A673 (cell line): Measurements from ENCODE around the gene ANKS6. TPM values are rescaled to one million over a fixed set of nuclear protein-coding genes. Genes with fewer than 3 reads are reported as not detected.
A peak's percentile ranks its signal among the peaks of the same experiment; 100 is the strongest.

Experiments used
- BruUV-seq: library from RNA; stranded (reverse); fragments of 400-500 nt; replicated peaks from 2 replicates; lab custom pipeline; 2021; lab: Mats Ljungman, UMichigan
- CTCF ChIA-PET: fragments of 300-600 bp; sonication (Branson Sonifier 250); formaldehyde crosslinking; loops from one replicate; lab custom pipeline; 2022; ENCODE audit warnings: antibody characterized with exemption; lab: Charles Lee
- POLR2A ChIA-PET: fragments of 300-600 bp; sonication (Branson Sonifier 250); formaldehyde crosslinking; loops from one replicate; lab custom pipeline; 2022; ENCODE audit warnings: antibody characterized with exemption; ENCODE audit not compliant: low non-redundant PET; lab: Charles Lee
- DNase-seq: peaks from one replicate; pipeline ENCODE4 v3.0.0-alpha.2; 2015; ENCODE audit warnings: low spot score
- H3K27ac ChIP-seq: fragments of 200-600 bp; sonication (generic); 2 replicates; pipeline ENCODE4 v1.5.1; 2016; ENCODE audit warnings: mixed run types, low read depth, mild to moderate bottlenecking, mixed read lengths, antibody characterized with exemption, low read length; ENCODE audit not compliant: poor library complexity, severe bottlenecking
- H3K27me3 ChIP-seq: fragments of 200-600 bp; sonication (generic); replicated peaks from 2 replicates; pipeline ENCODE4 v1.6.1; 2017; ENCODE audit warnings: mixed run types, low read depth, mild to moderate bottlenecking, mixed read lengths, antibody characterized with exemption, low read length; ENCODE audit not compliant: insufficient read depth, poor library complexity
- H3K36me3 ChIP-seq: fragments of 200-600 bp; sonication (generic); 2 replicates; pipeline ENCODE4 v1.6.1; 2016; ENCODE audit warnings: mixed run types, mild to moderate bottlenecking, mixed read lengths, antibody characterized with exemption, low read length; ENCODE audit not compliant: insufficient read depth, poor library complexity, severe bottlenecking
- H3K4me1 ChIP-seq: fragments of 200-600 bp; sonication (generic); 2 replicates; pipeline ENCODE4 v1.6.1; 2017; ENCODE audit warnings: mixed run types, mild to moderate bottlenecking, mixed read lengths, antibody characterized with exemption, low read length; ENCODE audit not compliant: insufficient read depth, poor library complexity, severe bottlenecking
- H3K4me3 ChIP-seq: fragments of 200-600 bp; sonication (generic); 2 replicates; pipeline ENCODE4 v1.5.1; 2016; ENCODE audit warnings: low read depth, mixed run types, mild to moderate bottlenecking, mixed read lengths, low read length; ENCODE audit not compliant: poor library complexity, severe bottlenecking
- H3K9me3 ChIP-seq: fragments of 200-600 bp; sonication (generic); 2 replicates; pipeline ENCODE4 v1.6.1; 2016; ENCODE audit warnings: mixed run types, low read depth, mild to moderate bottlenecking, mixed read lengths, antibody characterized with exemption, low read length; ENCODE audit not compliant: poor library complexity, severe bottlenecking
- EZH2 ChIP-seq: fragments of 200-600 bp; sonication (generic); IDR thresholded peaks from 2 replicates; pipeline ENCODE4 v1.6.1; 2017; ENCODE audit warnings: borderline replicate concordance, low read depth, mild to moderate bottlenecking, mixed read lengths, antibody characterized with exemption, low read length; ENCODE audit not compliant: poor library complexity, severe bottlenecking
- intact Hi-C: fragments of 100-400 bp; cut with micrococcal nuclease; formaldehyde crosslinking; loops from one replicate; pipeline ENCODE4 v1.10.0; 2022; ENCODE audit not compliant: unreplicated experiment
- total RNA-seq: library from RNA; stranded (reverse); gene quantifications from 2 replicates; pipeline ENCODE4 v1.2.3, GENCODE V29; 2021
- TF ChIP-seq, protein P1 (sequence below): fragments of 300-800, 200-600 bp; sonication (generic); conservative IDR thresholded peaks from 2 replicates; pipeline ENCODE4 v1.5.1; 2017; ENCODE audit warnings: low read depth, mild to moderate bottlenecking, antibody characterized with exemption, low read length, moderate library complexity, mixed read lengths

ANKS6 gene
- total RNA-seq, 1 experiment from 2014 or later, result 14.4 TPM

DNA sequence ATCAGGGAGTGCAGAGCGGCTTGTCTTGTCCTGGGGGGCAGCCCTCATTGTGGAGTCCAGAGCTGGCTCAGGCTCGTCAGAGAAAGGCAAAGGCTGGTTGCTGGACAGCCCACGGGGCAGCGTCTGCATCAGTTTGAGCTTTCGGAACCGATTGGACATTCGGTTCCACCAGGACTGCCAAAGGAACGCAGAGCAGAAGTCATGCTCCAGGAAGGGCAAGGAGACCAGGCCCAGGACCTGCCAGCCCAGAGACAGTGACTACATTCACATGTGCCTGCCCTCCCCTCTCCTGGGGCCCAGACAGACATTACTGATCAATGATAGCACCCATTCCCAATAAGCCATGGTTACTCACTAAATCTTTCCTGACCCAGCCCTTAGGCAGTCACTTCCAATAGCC lies 18.1 kb downstream of the ANKS6 start:
- Histone ChIP-seq H3K27ac (no peak overlapping the region), H3K9me3 (no peaks in the 10 kb centered on the region), H3K36me3 (no peaks in the 10 kb centered on the region), H3K4me1 (no peaks in the 10 kb centered on the region), H3K27me3 (no peaks in the 10 kb centered on the region), H3K4me3 (no peak overlapping the region)
- no peak for DNase-seq
- ChIA-PET POLR2A (no interaction called here), CTCF (no interaction called here)
- TF ChIP-seq, protein P1, sequence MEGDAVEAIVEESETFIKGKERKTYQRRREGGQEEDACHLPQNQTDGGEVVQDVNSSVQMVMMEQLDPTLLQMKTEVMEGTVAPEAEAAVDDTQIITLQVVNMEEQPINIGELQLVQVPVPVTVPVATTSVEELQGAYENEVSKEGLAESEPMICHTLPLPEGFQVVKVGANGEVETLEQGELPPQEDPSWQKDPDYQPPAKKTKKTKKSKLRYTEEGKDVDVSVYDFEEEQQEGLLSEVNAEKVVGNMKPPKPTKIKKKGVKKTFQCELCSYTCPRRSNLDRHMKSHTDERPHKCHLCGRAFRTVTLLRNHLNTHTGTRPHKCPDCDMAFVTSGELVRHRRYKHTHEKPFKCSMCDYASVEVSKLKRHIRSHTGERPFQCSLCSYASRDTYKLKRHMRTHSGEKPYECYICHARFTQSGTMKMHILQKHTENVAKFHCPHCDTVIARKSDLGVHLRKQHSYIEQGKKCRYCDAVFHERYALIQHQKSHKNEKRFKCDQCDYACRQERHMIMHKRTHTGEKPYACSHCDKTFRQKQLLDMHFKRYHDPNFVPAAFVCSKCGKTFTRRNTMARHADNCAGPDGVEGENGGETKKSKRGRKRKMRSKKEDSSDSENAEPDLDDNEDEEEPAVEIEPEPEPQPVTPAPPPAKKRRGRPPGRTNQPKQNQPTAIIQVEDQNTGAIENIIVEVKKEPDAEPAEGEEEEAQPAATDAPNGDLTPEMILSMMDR, result no peak
- TF ChIP-seq EZH2, result no peak
- intact Hi-C loops, result loop anchor here (5.0 to 10.0 kb wide), 2 partner anchors 246 to 703 kb away; no protein-coding TSS in a partner anchor
- BruUV-seq, result no TSS peak

DNA sequence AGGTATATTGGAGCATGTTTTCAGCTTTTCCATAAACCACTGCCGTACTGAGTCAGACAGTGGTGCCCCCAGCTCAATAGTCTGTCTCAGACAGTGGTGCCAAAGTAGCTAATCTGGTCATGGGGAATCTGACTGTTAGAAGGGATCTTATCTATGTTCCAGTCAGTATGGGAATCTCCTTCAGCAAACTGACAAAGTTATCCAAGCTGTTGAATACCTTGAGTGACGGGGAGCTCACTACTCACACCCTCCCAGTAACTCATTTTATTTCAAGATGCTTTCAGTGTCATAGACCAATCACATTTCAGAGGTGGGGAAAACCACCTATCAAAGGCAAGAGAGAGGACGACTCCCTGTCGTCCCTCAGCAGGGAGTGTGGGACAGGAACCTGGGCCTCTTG lies 18.7 kb downstream of the ANKS6 start:
- CTCF ChIA-PET, result no interaction called here
- no TSS peak for BruUV-seq

DNA sequence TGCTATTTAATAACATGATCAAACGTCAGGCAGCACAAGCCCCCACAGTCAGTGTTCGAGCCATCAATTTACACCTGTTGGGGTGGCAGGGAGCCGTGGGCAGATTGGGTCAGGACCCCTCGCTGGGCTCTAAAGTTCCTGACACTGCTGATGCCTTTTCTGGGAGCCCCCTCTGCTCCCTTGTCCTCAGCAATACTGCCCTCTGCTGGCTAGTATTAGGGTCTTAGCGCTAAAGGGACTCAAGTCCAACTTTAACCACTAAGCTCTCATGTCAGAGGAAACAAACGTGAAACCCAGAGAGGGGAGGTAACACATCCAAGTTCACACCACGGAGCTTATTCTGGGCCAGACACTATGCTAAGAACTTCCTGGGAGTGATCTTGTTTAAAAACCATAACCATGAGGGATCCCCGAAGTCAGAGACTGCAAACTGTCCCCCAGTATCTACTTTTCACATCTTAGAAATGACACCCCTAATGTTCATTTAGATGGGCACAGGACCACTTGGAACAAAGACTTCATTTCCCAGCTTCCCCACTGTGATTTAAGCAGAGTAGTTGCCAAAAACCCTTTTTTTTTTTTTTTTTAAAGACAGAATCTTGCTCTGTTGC lies 20.4 kb downstream of the ANKS6 start:
- ChIA-PET CTCF (interaction anchor here (0.6 to 2.5 kb wide), 6 partner anchors 23 to 832 kb away, joined by 3 to 12 read pairs (median 4); no protein-coding TSS in a partner anchor), POLR2A (interaction anchor here (0.6 kb wide), 1 partner anchor 30 kb away, joined by 6 read pairs; no protein-coding TSS in a partner anchor)
- no peak for TF ChIP-seq EZH2
- TF ChIP-seq, protein P1, result peak; percentile 81
- intact Hi-C loops, result loop anchor here (1.0 to 10.0 kb wide), 3 partner anchors 244 to 701 kb away; no protein-coding TSS in a partner anchor
- Histone ChIP-seq H3K27me3 (no peaks in the 10 kb centered on the region), H3K9me3 (no peaks in the 10 kb centered on the region), H3K4me3 (no peak overlapping the region), H3K27ac (no peak overlapping the region), H3K4me1 (no peaks in the 10 kb centered on the region), H3K36me3 (no peaks in the 10 kb centered on the region)
- BruUV-seq, result no TSS peak
- peak; percentile 80 for DNase-seq

More for the DNA sequence above, 18.7 kb downstream of the ANKS6 start:
- no peaks in the 10 kb centered on the region for H3K4me1 ChIP-seq
- H3K36me3 ChIP-seq, result no peaks in the 10 kb centered on the region
- no peak for DNase-seq
- intact Hi-C loops, result loop anchor here (5.0 to 10.0 kb wide), 2 partner anchors 245 to 703 kb away; no protein-coding TSS in a partner anchor
- H3K27me3 ChIP-seq, result no peaks in the 10 kb centered on the region
- POLR2A ChIA-PET, result no interaction called here
- no peaks in the 10 kb centered on the region for H3K9me3 ChIP-seq
- no peak overlapping the region for H3K4me3 ChIP-seq
- no peak overlapping the region for H3K27ac ChIP-seq
- no peak for TF ChIP-seq EZH2
- TF ChIP-seq, protein P1, result no peak
